ENCODE data around the gene TRMT11.

TRMT11 gene

DNA sequence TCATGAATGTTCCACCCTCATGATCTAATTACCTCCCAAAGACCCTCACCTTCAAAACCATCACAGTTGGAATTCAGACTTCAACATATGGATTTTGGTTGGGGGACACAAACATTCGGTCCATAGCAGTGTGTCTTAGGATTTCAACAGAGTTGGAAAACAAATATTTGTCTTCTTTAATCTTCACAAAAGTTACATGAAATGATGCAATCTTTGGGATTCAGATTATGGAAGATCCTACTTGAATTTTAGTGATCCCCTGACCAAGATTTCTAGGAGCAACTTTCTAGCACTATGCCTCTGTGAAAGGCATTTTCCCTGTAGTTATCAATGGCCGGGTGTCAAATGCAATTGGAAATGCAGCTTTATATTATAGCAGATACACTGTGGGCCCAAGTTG is 86.5 kb downstream of the TRMT11 start:
- TF ChIP-seq FOXP2 (optimal IDR thresholded peaks at IDR 0.05; ENCODE audit: borderline replicate concordance, extremely low read depth, extremely low read length, insufficient read depth): no peak
- no peak for TF ChIP-seq POLR2AphosphoS5 (IDR thresholded peaks at IDR 0.05; ENCODE audit: low read depth, low read length)
- no peak for TF ChIP-seq SIN3A (IDR thresholded peaks at IDR 0.05; ENCODE audit: borderline replicate concordance, insufficient read depth, low read length)
- TF ChIP-seq TAF1 (IDR thresholded peaks at IDR 0.05; ENCODE audit: borderline replicate concordance, insufficient read depth, low read length): no peak
- no peak for TF ChIP-seq REST (IDR thresholded peaks at IDR 0.05; ENCODE audit: insufficient read depth in 1 of 2, low read depth in 2 of 2, low read length in 2 of 2)

DNA sequence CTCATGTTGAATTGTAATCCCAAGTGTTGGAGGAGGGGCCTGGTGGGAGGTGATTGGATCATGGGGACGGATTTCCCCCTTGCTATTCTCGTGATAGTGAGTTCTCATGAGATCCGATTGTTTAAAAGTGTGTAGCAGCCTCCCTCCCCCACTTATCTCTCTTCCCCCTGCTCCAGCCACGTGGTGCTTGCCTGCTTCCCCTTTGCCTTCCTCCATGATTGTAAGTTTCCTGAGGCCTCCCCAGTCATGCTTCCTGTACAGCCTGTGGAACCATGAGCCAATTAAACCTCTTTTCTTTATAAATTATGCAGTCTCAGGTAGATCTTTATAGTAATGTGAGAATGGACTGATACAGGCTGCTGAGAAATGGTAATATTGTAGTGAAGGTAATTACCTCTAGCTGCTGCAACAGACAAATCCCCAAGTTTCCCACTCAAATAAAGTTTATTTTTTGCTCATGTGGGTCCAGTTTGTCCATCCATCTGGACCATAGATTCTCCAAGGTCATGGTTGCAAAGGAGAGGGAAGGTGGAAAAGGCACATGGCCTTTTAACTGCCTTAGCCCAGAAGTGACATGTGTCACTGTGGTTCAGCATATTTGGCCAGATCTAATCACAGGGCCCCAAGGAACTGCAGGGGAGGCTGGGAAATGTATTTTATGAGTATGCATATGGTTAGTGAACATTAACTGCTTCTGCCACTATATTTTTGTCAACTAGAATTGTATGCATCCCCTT is 89.2 kb downstream of the TRMT11 start:
- TF ChIP-seq POLR2AphosphoS5 (IDR thresholded peaks at IDR 0.05; ENCODE audit: low read depth, low read length) (no peak), SIN3A (IDR thresholded peaks at IDR 0.05; ENCODE audit: borderline replicate concordance, insufficient read depth, low read length) (no peak), FOXP2 (optimal IDR thresholded peaks at IDR 0.05; ENCODE audit: borderline replicate concordance, extremely low read depth, extremely low read length, insufficient read depth) (no peak), REST (IDR thresholded peaks at IDR 0.05; ENCODE audit: insufficient read depth in 1 of 2, low read depth in 2 of 2, low read length in 2 of 2) (no peak), TAF1 (IDR thresholded peaks at IDR 0.05; ENCODE audit: borderline replicate concordance, insufficient read depth, low read length) (no peak)

DNA sequence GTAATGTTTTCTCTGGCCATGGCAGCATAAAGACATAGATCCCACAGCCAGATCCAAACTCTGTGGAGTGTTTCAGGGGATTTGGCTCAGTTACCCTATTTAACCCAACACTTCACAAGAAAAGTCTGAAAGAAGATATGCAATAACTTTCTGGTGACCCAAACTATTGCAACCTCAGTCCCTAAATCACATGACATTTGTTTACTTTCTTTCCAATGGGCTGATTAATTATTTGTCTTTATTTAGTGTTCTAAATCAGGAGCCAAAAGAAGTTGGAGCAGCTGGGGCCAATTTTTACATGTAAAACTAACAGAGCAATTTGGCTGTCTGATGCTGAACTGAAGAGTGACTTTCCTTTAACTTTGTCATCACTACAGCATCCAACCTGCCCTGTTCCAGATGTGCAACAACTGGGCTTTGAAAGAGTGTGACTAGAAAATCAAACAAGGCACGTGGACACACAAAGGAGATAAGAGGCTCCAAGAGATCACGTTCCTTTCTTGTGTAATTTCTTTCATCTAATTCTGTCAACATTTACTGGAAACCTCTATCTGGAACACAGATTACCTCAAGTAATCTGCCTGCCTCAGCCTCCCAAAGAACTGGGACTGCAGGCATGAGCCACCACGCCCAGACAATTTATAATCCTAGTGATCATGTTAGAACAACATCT is 90.8 kb downstream of the TRMT11 start:
- no peak for TF ChIP-seq FOXP2 (optimal IDR thresholded peaks at IDR 0.05; ENCODE audit: borderline replicate concordance, extremely low read depth, extremely low read length, insufficient read depth)

DNA sequence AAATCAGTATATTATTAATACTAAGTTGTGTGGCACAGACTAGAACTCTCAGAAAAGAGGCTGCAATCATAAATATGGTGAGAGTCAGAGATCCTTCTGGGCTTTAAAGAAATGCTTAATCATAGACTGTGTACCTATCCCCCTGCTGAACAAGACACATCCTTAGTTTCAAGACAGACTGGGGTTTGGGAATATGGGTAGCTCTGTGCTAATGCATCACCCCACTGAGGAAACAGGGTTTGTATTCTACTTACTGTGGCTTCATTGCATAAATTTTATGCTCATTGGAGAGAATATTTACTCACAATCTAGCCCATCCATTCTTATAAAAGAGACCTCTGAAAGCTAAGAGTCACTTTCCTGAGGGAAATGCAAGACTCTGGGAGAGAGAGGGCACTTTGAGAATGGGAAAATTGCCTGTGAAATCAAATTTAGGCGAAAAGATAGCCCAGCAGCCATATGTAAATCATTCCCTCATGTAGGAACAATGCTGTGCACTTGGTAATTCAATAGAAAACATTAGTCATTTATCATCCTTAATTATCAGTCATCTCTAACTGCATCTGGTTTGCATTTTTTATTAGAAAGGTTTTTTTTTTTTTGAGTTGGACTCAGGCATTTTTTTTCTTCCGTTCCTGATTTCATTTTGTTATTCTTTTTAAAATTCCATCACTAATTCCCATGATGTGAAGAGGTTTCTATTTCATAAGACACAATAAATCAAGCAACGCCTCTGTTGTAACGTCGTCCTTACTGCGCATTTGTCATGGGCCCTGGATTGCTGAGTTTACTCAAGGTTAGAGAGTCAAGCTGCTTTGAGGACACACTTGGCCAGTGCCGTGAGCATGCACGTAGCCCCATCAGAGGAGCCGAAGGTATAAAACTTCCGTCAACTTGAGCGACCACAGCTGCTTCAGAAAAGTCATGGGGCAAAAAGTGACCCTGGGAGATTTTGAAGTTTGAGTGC is 91.8 kb downstream of the TRMT11 start:
- TF ChIP-seq REST (IDR thresholded peaks at IDR 0.05; ENCODE audit: insufficient read depth in 1 of 2, low read depth in 2 of 2, low read length in 2 of 2) (no peak), SIN3A (IDR thresholded peaks at IDR 0.05; ENCODE audit: borderline replicate concordance, insufficient read depth, low read length) (no peak), TAF1 (IDR thresholded peaks at IDR 0.05; ENCODE audit: borderline replicate concordance, insufficient read depth, low read length) (no peak), POLR2AphosphoS5 (IDR thresholded peaks at IDR 0.05; ENCODE audit: low read depth, low read length) (no peak), FOXP2 (optimal IDR thresholded peaks at IDR 0.05; ENCODE audit: borderline replicate concordance, extremely low read depth, extremely low read length, insufficient read depth) (no peak)

- no peak for TF ChIP-seq TAF1 (IDR thresholded peaks at IDR 0.05; ENCODE audit: borderline replicate concordance, insufficient read depth, low read length)
- no peak for TF ChIP-seq POLR2AphosphoS5 (IDR thresholded peaks at IDR 0.05; ENCODE audit: low read depth, low read length)
- TF ChIP-seq FOXP2 (optimal IDR thresholded peaks at IDR 0.05; ENCODE audit: borderline replicate concordance, extremely low read depth, extremely low read length, insufficient read depth): no peak
- no peak for TF ChIP-seq SIN3A (IDR thresholded peaks at IDR 0.05; ENCODE audit: borderline replicate concordance, insufficient read depth, low read length)
- no peak for TF ChIP-seq REST (IDR thresholded peaks at IDR 0.05; ENCODE audit: insufficient read depth in 1 of 2, low read depth in 2 of 2, low read length in 2 of 2)
These were observed 97.5 kb downstream of the TRMT11 start for GRCh38 chr6:126083875-126084274.
